Measurements from ENCODE around the gene AKAP14.
"Not testable (repeated sequence)": the region's sequence is repeated elsewhere in the genome, so short reads cannot be mapped to it uniquely, and the experiment has no call there.

AKAP14 gene

DNA sequence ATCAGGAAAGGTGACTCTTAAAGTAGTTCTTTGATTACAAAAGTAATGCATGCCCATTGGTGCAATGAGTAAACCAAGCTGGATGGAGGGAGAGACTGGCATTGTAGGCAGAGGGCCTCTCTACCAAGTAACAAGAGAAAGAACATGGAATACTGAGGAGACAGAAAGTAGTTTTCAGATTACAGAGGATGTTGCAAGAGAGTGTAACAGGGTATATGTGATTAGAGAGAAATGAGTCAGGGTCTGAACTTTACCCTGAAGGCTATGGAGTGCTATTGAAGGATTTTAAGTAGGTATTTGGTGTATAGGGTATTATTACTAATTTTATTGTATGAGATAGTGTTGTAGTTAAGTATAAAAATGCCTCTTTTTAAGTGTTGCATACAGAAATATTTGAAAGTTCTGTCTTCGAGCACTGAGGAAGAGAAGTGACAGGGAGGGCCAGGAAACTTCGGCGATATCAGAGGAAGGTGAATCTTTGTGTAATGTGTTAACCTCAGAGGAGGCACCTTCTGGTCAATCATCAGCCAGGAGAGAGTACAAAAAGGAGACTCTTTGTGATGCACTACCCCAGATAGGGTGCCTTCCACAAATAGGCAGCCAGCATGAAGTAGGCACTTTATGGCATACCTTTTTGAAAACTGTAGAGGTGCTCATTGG, 39.7 kb downstream of the AKAP14 start:
- DNase-seq: no peak

GRCh38 chrX:119941336-119941735, 45.6 kb downstream of the AKAP14 start:
- no peak for DNase-seq

DNA sequence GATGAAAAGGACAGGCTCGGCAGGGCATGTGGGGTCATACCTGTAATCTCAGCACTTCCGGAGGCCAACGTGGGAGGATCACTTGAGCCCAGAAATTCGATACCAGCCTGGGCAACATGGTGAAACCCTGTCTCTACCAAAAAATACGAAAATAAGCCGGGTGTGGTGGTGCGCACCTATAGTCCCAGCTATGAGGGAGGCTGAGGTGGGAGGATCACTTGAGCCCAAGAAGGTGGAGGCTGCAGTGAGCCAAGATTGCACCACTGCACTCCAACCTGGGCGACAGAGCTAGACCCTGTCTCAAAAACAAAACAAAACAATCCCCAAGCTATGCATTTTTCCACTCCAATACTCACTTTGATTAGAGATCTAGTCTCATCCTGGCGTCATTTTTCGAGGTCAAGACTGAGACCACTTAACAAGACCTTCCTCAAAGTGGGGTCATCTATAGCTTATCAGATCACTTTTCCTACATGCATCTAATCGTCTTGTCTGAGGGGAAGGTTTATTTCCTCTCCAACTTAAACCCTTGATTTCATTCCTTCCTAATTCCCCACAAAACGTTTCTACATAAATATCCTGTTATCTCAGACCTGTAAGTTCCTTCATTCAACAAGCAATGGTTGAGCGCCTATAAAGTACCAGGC, 46.6 kb downstream of the AKAP14 start:
- no peak for DNase-seq

DNA sequence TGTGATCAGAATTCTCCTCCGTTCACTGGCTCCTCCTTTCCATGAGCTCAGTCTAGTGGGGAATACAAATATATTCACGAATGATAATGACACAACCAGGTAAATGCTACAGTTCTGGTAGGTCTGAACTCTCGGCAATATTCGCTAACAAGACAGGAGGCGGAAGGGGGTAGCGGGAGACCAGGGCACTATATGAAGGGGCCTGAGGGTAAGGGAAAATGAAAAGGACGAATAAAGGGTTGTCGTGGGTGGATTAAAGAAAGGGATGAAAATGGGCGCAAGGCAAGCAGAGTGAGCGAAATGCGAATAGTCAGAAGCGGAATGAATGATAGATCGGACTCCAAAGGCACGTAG, 47.1 kb downstream of the AKAP14 start:
- DNase-seq: no peak

DNA sequence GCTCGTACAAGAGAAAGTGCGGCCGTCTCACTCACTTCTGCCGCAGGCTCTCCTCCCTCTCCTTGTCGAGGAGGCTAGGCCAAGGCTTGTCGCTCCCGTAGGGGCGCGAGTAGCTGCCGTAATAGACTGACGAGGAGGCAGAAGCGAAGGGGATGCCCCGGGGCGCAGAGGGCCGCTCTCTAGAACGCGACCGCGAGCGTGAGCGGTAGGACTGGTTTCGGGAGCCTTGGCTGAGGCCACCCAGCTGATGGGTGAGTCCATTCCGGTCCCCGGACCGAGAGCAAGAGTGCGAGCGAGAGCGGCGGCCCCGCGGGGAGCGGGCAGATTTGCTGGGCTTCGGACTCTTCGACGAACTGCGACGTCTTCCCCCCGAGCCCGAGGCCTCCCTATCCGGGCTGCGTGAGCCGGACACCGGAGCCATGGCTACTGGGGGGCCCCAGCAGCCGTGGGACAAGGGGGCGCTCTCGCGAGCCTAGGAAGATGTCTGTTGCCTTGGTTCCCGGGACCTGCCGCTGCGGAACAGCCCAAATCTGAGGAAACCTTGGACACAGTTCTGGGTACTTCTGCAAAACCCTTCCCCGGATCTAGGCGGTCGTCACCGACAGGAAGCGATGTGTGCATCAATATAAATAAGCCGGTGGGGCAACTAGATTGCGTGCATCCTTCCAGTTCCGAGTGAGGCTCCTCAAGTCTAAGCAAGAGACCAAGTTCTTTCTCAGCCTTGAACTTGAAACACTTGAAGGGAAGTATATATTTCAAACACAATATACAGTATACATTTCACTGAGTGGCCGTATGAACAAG, 47.7 kb downstream of the AKAP14 start, which contains the start of gene NKAP:
NKAP (minus strand) TSS at position 567 of the 804 bp plus-strand sequence; CDS start at position 421, 146 bp downstream.
- peak; percentile 66 to 72 for DNase-seq

DNA sequence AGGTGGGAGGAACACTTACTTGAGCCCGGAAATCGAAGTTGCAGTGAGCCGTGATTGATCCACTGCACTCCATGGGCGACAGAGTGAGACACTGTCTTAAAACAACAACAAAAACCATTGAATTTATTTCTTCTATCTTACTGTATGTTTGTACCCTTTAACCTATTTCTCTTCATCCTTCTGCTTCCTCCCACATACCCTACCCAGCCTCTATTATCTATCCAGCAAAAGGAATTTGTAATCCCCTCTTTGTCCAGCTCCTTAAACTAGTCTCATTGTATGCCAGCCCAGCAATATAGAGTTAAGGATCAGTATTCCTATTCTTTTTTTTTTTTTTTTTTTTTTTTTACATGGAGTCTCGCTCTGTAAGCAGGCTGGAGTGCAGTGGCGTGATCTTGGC, 49.8 kb downstream of the AKAP14 start:
- no peak for DNase-seq

DNA sequence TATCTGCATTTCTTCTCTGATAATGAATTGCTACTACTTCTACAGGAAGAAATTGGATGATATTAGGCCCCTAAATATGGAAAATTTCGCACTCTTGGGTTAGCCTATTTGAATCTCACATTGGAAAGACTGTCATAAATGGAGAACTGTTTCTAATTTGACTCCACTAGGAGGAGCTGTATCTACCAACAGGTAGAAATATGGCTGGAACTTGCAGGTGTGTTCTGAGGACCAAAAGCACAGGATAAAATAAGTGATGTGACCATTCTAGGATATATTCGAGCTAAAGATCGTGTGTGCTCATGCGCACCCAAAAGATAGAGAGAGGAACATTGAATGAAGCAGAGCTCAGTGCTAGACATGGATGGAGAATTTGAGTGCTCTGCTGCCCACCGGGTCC, 52.7 kb downstream of the AKAP14 start:
- DNase-seq: no peak

GRCh38 chrX:119954374-119954773, 58.7 kb downstream of the AKAP14 start:
- no peak for DNase-seq

DNA sequence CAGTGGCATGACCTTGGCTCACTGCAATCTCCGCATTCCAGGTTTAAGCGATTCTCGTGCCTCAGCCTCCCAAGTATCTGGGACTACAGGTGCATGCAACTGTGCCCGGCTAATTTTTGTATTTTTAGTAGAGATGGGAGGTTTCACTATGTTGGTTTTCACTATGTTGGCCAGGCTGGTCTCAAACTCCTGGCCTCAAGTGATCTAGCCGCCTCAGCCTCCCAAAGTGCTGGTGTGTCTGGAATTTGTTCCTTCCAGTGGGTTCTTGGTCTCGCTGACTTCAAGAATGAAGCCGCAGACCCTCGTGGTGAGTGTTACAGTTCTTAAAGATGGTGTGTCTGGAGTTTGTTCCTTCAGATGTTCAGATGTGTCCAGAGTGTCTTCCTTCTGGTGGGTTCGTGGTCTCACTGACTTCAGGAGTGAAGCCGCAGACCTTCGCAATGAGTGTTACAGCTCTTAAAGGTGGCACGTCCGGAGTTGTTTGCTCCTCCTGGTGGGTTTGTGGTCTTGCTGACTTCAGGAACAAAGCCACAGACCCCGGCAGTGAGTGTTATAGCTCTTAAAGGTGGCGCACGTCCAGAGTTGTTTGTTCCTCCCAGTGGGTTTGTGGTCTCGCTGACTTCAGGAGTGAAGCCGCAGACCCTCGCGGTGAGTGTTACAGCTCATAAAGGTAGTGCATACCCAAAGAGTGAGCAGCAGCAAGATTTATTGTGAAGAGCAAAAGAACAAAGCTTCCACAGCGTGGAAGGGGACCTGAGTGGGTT, 60.3 kb downstream of the AKAP14 start:
- DNase-seq: not testable (repeated sequence)

DNA sequence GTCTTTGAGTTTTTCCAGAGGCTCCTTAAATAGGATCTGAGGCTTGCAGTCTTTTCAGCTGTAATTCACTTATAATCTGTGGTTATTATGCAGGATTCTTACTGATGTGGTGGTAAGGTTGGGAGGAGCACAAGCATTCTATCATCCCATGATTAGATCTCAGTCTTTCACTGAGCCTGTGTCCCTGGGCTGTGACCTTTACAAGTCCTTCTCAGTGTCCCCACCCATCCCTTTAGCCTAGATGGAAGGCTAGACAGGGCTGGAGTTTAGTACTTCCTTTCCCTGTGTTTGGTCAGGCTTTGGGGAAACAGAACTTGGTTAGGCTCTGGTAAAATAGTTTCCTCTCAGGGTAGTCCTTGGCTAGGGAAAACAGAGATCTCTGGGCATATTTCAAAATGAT, 64.9 kb downstream of the AKAP14 start:
- no peak for DNase-seq

- DNase-seq: not testable (repeated sequence)
Measured at GRCh38 chrX:119966837-119967236, 71.1 kb downstream of the AKAP14 start.

Data from activated CD4-positive, alpha-beta T cell treated with anti-CD3 and anti-CD28 coated beads, Interleukin-2, amount 50 U/mL, for 4 hours (primary cell).